Astrocyte of the spinal cord (primary cell): Measurements from ENCODE around the gene LCP2.

Source experiments
- DNase-seq: peaks from one replicate; pipeline ENCODE4 v3.0.0; 2011; ENCODE audit warnings: low read depth, low spot score
- H3K4me3 ChIP-seq: 2 replicates; pipeline ENCODE4 v1.5.1; 2011; ENCODE audit warnings: low read depth, mild to moderate bottlenecking, low read length, moderate library complexity
- CTCF ChIP-seq: IDR thresholded peaks from 2 replicates; pipeline ENCODE4 v1.5.1; 2012; ENCODE audit warnings: low read depth, mild to moderate bottlenecking, low read length, inconsistent platforms
- in situ Hi-C: cut with HindIII; loops from 2 replicates; pipeline ENCODE4 v1.10.0; 2017; ENCODE audit warnings: low sequenced_read_pairs

Gene LCP2

GRCh38 chr5:170333161-170333910 lies 35.8 kb upstream of the LCP2 start:
- no peak overlapping the region for H3K4me3 ChIP-seq
- in situ Hi-C loops, result no loop called here
- DNase-seq, result peak; percentile 2
- TF ChIP-seq CTCF, result no peak

DNA sequence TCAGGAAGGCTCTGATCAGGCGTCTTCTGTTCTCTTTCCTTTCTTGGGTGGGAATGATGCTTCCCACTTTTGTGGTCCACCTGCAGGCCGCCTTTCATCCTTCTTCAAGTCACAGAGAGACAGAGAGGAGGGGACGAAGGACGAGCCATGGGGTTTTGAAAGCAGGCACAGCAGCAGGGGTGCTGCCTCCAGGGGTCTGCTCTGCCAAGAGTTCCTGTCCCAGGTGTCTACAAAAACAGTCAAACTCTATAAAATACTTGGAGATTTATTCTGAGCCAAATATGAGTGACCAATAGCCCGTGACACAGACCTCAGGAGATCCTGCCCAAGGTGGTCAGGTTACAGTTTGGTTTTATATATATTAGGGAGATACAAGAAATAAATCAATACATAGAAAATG lies 34.5 kb upstream of the LCP2 start:
- no peak overlapping the region for H3K4me3 ChIP-seq
- no peak for TF ChIP-seq CTCF
- no peak for DNase-seq
- in situ Hi-C loops, result no loop called here

GRCh38 chr5:170330568-170331054 lies 33.0 kb upstream of the LCP2 start:
- no peak for DNase-seq
- TF ChIP-seq CTCF, result no peak
- in situ Hi-C loops, result no loop called here
- H3K4me3 ChIP-seq, result no peak overlapping the region

DNA sequence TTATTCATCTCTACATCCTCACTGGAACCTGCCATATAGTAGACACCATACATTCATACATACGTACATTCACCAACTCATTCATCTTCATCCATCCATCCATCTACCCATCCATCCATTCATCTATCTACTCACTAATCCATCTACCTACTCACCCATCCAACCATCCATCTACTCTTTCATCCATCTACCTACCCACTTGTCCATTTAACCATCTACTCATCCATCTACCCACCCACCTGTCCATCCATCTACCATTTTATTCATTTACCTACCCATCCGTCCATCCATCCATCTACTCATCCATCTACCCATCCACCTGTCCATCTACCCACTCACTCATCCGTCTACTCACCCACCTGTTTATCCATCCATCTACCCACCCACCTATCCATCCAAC lies 31.9 kb upstream of the LCP2 start:
- H3K4me3 ChIP-seq, result no peak overlapping the region
- TF ChIP-seq CTCF, result no peak
- in situ Hi-C loops, result no loop called here
- no peak for DNase-seq

- in situ Hi-C loops, result no loop called here
- TF ChIP-seq CTCF, result no peak
- DNase-seq, result no peak
- no peak overlapping the region for H3K4me3 ChIP-seq
Measured at GRCh38 chr5:170327829-170328228, 30.3 kb upstream of the LCP2 start.

DNA sequence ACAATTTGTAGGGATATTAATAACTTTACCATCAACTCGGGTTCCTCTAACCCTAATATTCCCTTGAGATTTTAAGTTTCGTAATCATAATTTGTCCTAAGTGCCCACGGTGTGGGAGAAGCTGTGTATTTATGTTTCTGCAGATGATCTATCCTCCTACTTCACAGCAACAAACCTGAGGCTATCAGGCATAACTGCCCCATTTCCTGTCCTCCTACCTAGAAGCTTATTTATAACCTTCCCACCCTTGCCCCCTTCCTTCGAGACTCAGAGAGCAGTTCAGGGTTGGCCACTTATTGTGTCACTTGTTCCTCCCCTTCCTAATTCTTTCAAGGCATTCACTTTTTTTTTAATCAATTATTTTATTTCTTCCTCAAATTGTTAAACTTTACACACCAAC lies 29.6 kb upstream of the LCP2 start:
- DNase-seq, result no peak
- in situ Hi-C loops, result no loop called here
- no peak for TF ChIP-seq CTCF
- no peak overlapping the region for H3K4me3 ChIP-seq
